H1 (cell line): ENCODE results near the gene CNBD2.
"Not testable (repeated sequence)": the region's sequence is repeated elsewhere in the genome, so short reads cannot be mapped to it uniquely, and the experiment has no call there.

Experiments used
- ATF3 ChIP-seq: IDR thresholded peaks from 2 replicates; pipeline ENCODE4 v1.6.1; 2011; ENCODE audit warnings: low read depth, mild to moderate bottlenecking, low read length; ENCODE audit not compliant: insufficient read depth
- EP300 ChIP-seq, 2 experiments: IDR thresholded peaks; 1 replicate in 1 of 2; 2 replicates in 1 of 2; pipeline ENCODE4 v1.6.1; 2011 to 2012; ENCODE audit warnings: low read depth in 2 of 2, low read length in 2 of 2, mild to moderate bottlenecking in 2 of 2, borderline replicate concordance in 1 of 2, inconsistent platforms in 1 of 2, moderate library complexity in 1 of 2
- EZH2 ChIP-seq: fragments of 200-600 bp; sonication (generic); IDR thresholded peaks from 2 replicates; pipeline ENCODE4 v1.7.1; 2012; ENCODE audit warnings: low read depth, mild to moderate bottlenecking, moderate library complexity, low read length, inconsistent platforms; ENCODE audit not compliant: severe bottlenecking
- HDAC2 ChIP-seq, 2 experiments: fragments of 300-600 bp in 1 of 2; sonication (generic) in 1 of 2; IDR thresholded peaks; 2 replicates each; pipeline ENCODE4 v1.6.1; 2011 to 2012; ENCODE audit warnings: low read depth in 2 of 2, low read length in 2 of 2, mild to moderate bottlenecking in 2 of 2, moderate library complexity in 2 of 2, borderline replicate concordance in 1 of 2, inconsistent platforms in 1 of 2
- POLR2AphosphoS5 ChIP-seq: IDR thresholded peaks from 2 replicates; pipeline ENCODE4 v1.6.1; 2011; ENCODE audit warnings: low read depth, low read length
- TAF7 ChIP-seq: optimal IDR thresholded peaks from 2 replicates; pipeline ENCODE3; 2011; ENCODE audit warnings: low read depth, mild to moderate bottlenecking, inconsistent platforms, low read length, moderate library complexity, borderline replicate concordance
- YY1 ChIP-seq: IDR thresholded peaks from 2 replicates; pipeline ENCODE4 v1.6.1; 2011; ENCODE audit warnings: low read depth, mild to moderate bottlenecking, low read length
- TF ChIP-seq, protein P1 (sequence below): IDR thresholded peaks from 2 replicates; pipeline ENCODE4 v1.6.1; 2012; ENCODE audit warnings: inconsistent platforms

- not testable (repeated sequence) for TF ChIP-seq EZH2; EP300 (IDR thresholded peaks at IDR 0.05; ENCODE audit: borderline replicate concordance in 1 of 2, low read depth in 2 of 2, low read length in 2 of 2); HDAC2 (IDR thresholded peaks at IDR 0.05; ENCODE audit: borderline replicate concordance in 1 of 2, low read depth in 2 of 2, low read length in 2 of 2); POLR2AphosphoS5; YY1; TAF7; ATF3
- TF ChIP-seq, protein P1, sequence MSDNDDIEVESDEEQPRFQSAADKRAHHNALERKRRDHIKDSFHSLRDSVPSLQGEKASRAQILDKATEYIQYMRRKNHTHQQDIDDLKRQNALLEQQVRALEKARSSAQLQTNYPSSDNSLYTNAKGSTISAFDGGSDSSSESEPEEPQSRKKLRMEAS, result not testable (repeated sequence)
Measured at GRCh38 chr20:36046073-36046798, 77.8 kb downstream of the CNBD2 start.
